SK-N-SH treated with all-trans-retinoic acid at 6 μM for 48 hours (cell line): ENCODE data around the gene ANAPC5.

Source experiments
- ATAC-seq: fragments of 200-7000 bp; cut with Tn5 transposase; 3 replicates; pipeline ENCODE4 v1.9.1; 2020; ENCODE audit warnings: mild to moderate bottlenecking, moderate library complexity
- ARNTL ChIP-seq: fragments of 450-650 bp; formaldehyde crosslinking; IDR thresholded peaks from 2 replicates; pipeline ENCODE4 v1.5.0; 2020; ENCODE audit warnings: low read depth, mild to moderate bottlenecking, moderate library complexity, borderline replicate concordance
- BACH2 ChIP-seq: fragments of 250-450 bp; sonication (Bioruptor Pico); IDR thresholded peaks from 2 replicates; pipeline ENCODE4 v1.9.0; 2021; ENCODE audit warnings: mild to moderate bottlenecking, borderline replicate concordance
- CREB5 ChIP-seq: fragments of 250-450 bp; sonication (Bioruptor Pico); IDR thresholded peaks from 2 replicates; pipeline ENCODE4 v1.5.1; 2020; ENCODE audit warnings: low read depth, mild to moderate bottlenecking, moderate library complexity
- CSDC2 ChIP-seq: fragments of 250-450 bp; sonication (Bioruptor Pico); IDR thresholded peaks from 2 replicates; pipeline ENCODE4 v1.5.0; 2020; ENCODE audit warnings: mild to moderate bottlenecking, moderate library complexity
- ESRRG ChIP-seq: fragments of 250-450 bp; sonication (Bioruptor Pico); IDR thresholded peaks from 2 replicates; pipeline ENCODE4 v1.6.1; 2021; ENCODE audit warnings: mild to moderate bottlenecking
- GLIS3 ChIP-seq: fragments of 250-450 bp; sonication (Bioruptor Pico); IDR thresholded peaks from 2 replicates; pipeline ENCODE4 v1.5.0; 2020; ENCODE audit warnings: mild to moderate bottlenecking, moderate library complexity
- ISL1 ChIP-seq: fragments of 250-450 bp; sonication (Bioruptor Pico); IDR thresholded peaks from 2 replicates; pipeline ENCODE4 v2.1.2; 2022; ENCODE audit warnings: mild to moderate bottlenecking, moderate library complexity
- POU6F1 ChIP-seq: fragments of 250-450 bp; sonication (Bioruptor Pico); IDR thresholded peaks from 2 replicates; pipeline ENCODE4 v1.8.0; 2021; ENCODE audit warnings: low read depth, mild to moderate bottlenecking, moderate library complexity, borderline replicate concordance
- PPARA ChIP-seq: fragments of 250-450 bp; sonication (Bioruptor Pico); IDR thresholded peaks from 2 replicates; pipeline ENCODE4 v1.5.0; 2020; ENCODE audit warnings: mild to moderate bottlenecking, borderline replicate concordance
- RARB ChIP-seq: fragments of 250-450 bp; sonication (Bioruptor Pico); IDR thresholded peaks from 2 replicates; pipeline ENCODE4 v1.8.0; 2021; ENCODE audit warnings: mild to moderate bottlenecking, moderate library complexity
- TOX ChIP-seq: fragments of 250-450 bp; sonication (Bioruptor Pico); IDR thresholded peaks from 2 replicates; pipeline ENCODE4 v1.8.0; 2021; ENCODE audit warnings: mild to moderate bottlenecking, moderate library complexity, borderline replicate concordance
- ZC3H10 ChIP-seq: fragments of 250-450 bp; sonication (Bioruptor Pico); IDR thresholded peaks from 2 replicates; pipeline ENCODE4 v1.5.1; 2021; ENCODE audit warnings: mild to moderate bottlenecking, moderate library complexity
- ZFP3 ChIP-seq: fragments of 250-450 bp; sonication (Bioruptor Pico); IDR thresholded peaks from 2 replicates; pipeline ENCODE4 v1.5.0; 2020; ENCODE audit warnings: mild to moderate bottlenecking, moderate library complexity
- ZFP30 ChIP-seq: fragments of 450-650 bp; formaldehyde crosslinking; IDR thresholded peaks from 2 replicates; pipeline ENCODE4 v1.5.0; 2022; ENCODE audit warnings: mild to moderate bottlenecking, moderate library complexity
- ZNF565 ChIP-seq: fragments of 450-650 bp; formaldehyde crosslinking; conservative IDR thresholded peaks from 2 replicates; pipeline ENCODE4 v1.5.0; 2020; ENCODE audit warnings: low read depth, mild to moderate bottlenecking, moderate library complexity
- ZNF70 ChIP-seq: fragments of 450-650 bp; formaldehyde crosslinking; IDR thresholded peaks from 2 replicates; pipeline ENCODE4 v1.5.0; 2020; ENCODE audit warnings: mild to moderate bottlenecking, moderate library complexity
- ZNF8 ChIP-seq: fragments of 450-650 bp; formaldehyde crosslinking; IDR thresholded peaks from 2 replicates; pipeline ENCODE4 v1.5.0; 2020; ENCODE audit warnings: mild to moderate bottlenecking, moderate library complexity
- TF ChIP-seq, protein P1 (sequence below): fragments of 250-450 bp; sonication (Bioruptor Pico); IDR thresholded peaks from 2 replicates; pipeline ENCODE4 v1.5.1; 2021; ENCODE audit warnings: mild to moderate bottlenecking, moderate library complexity
- TF ChIP-seq, protein P2 (sequence below): fragments of 250-450 bp; sonication (Bioruptor Pico); IDR thresholded peaks from 2 replicates; pipeline ENCODE4 v1.5.0; 2020; ENCODE audit warnings: mild to moderate bottlenecking, moderate library complexity

Gene ANAPC5

GRCh38 chr12:121352682-121353018 lies 439 bp upstream of the ANAPC5 start (continued):
- TF ChIP-seq, protein P1, sequence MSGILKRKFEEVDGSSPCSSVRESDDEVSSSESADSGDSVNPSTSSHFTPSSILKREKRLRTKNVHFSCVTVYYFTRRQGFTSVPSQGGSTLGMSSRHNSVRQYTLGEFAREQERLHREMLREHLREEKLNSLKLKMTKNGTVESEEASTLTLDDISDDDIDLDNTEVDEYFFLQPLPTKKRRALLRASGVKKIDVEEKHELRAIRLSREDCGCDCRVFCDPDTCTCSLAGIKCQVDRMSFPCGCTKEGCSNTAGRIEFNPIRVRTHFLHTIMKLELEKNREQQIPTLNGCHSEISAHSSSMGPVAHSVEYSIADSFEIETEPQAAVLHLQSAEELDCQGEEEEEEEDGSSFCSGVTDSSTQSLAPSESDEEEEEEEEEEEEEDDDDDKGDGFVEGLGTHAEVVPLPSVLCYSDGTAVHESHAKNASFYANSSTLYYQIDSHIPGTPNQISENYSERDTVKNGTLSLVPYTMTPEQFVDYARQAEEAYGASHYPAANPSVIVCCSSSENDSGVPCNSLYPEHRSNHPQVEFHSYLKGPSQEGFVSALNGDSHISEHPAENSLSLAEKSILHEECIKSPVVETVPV: no peak
- TF ChIP-seq ZC3H10 (CRISPR knock-in tag) (no peak), ZNF565 (no peak), RARB (CRISPR knock-in tag) (no peak)
- TF ChIP-seq, all 23 proteins: peak for 0

GRCh38 chr12:121346747-121347146 lies 5.5 kb downstream of the ANAPC5 start:
- no peak for ATAC-seq

GRCh38 chr12:121345151-121345815 lies 6.9 kb downstream of the ANAPC5 start:
- ATAC-seq: no peak
- TF ChIP-seq TOX (no peak), ISL1 (no peak), GLIS3 (CRISPR knock-in tag) (no peak), CSDC2 (CRISPR knock-in tag) (no peak), RARB (CRISPR knock-in tag) (no peak), CREB5 (CRISPR knock-in tag) (no peak), PPARA (CRISPR knock-in tag) (no peak), BACH2 (CRISPR knock-in tag) (no peak), ZFP30 (no peak), ZFP3 (CRISPR knock-in tag) (no peak), ZNF565 (no peak), ESRRG (CRISPR knock-in tag) (no peak), ARNTL (no peak), ZNF8 (CRISPR knock-in tag) (no peak)
- TF ChIP-seq, protein P2, sequence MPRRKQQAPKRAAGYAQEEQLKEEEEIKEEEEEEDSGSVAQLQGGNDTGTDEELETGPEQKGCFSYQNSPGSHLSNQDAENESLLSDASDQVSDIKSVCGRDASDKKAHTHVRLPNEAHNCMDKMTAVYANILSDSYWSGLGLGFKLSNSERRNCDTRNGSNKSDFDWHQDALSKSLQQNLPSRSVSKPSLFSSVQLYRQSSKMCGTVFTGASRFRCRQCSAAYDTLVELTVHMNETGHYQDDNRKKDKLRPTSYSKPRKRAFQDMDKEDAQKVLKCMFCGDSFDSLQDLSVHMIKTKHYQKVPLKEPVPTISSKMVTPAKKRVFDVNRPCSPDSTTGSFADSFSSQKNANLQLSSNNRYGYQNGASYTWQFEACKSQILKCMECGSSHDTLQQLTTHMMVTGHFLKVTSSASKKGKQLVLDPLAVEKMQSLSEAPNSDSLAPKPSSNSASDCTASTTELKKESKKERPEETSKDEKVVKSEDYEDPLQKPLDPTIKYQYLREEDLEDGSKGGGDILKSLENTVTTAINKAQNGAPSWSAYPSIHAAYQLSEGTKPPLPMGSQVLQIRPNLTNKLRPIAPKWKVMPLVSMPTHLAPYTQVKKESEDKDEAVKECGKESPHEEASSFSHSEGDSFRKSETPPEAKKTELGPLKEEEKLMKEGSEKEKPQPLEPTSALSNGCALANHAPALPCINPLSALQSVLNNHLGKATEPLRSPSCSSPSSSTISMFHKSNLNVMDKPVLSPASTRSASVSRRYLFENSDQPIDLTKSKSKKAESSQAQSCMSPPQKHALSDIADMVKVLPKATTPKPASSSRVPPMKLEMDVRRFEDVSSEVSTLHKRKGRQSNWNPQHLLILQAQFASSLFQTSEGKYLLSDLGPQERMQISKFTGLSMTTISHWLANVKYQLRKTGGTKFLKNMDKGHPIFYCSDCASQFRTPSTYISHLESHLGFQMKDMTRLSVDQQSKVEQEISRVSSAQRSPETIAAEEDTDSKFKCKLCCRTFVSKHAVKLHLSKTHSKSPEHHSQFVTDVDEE (CRISPR knock-in tag): no peak
- TF ChIP-seq, protein P1: no peak

More at GRCh38 chr12:121346747-121347146, 5.5 kb downstream of the ANAPC5 start:
- TF ChIP-seq ZC3H10 (CRISPR knock-in tag) (no peak), POU6F1 (no peak), CREB5 (CRISPR knock-in tag) (no peak), ISL1 (no peak), ZNF8 (CRISPR knock-in tag) (no peak), ZNF565 (no peak), ZNF70 (CRISPR knock-in tag) (no peak)
- TF ChIP-seq, protein P2 (CRISPR knock-in tag): no peak
- TF ChIP-seq, all 23 proteins: peak for 0
